Measurements from ENCODE around the gene ZMYM4.
"Not testable (repeated sequence)": the region's sequence is repeated elsewhere in the genome, so short reads cannot be mapped to it uniquely, and the experiment has no call there.

ZMYM4 gene

DNA sequence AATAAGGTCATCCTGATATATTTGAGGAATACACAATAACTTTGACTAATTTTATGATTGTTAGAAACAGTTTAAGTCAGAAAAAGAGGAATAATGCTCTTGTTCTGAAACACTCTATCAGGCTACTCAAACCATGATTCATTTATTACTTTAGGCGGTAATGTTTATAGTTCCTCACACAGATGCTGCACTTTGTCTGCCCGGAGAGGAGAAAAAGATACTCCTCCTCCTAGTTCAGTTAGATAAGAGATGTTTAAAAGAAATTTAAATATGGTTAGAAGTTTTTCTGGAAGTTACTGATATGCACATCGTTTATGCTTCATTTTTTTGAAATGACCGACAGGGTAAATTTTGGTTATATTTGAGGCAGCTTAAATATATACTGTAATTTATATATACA lies 103.0 kb downstream of the ZMYM4 start:
- no peak for DNase-seq (ENCODE audit: low read depth)
- no peak overlapping the region for H3K4me3 ChIP-seq (ENCODE audit: low read depth, low read length)
- TF ChIP-seq, protein P1, sequence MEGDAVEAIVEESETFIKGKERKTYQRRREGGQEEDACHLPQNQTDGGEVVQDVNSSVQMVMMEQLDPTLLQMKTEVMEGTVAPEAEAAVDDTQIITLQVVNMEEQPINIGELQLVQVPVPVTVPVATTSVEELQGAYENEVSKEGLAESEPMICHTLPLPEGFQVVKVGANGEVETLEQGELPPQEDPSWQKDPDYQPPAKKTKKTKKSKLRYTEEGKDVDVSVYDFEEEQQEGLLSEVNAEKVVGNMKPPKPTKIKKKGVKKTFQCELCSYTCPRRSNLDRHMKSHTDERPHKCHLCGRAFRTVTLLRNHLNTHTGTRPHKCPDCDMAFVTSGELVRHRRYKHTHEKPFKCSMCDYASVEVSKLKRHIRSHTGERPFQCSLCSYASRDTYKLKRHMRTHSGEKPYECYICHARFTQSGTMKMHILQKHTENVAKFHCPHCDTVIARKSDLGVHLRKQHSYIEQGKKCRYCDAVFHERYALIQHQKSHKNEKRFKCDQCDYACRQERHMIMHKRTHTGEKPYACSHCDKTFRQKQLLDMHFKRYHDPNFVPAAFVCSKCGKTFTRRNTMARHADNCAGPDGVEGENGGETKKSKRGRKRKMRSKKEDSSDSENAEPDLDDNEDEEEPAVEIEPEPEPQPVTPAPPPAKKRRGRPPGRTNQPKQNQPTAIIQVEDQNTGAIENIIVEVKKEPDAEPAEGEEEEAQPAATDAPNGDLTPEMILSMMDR (IDR thresholded peaks at IDR 0.05; ENCODE audit: low read depth, low read length, missing control alignments), result no peak

DNA sequence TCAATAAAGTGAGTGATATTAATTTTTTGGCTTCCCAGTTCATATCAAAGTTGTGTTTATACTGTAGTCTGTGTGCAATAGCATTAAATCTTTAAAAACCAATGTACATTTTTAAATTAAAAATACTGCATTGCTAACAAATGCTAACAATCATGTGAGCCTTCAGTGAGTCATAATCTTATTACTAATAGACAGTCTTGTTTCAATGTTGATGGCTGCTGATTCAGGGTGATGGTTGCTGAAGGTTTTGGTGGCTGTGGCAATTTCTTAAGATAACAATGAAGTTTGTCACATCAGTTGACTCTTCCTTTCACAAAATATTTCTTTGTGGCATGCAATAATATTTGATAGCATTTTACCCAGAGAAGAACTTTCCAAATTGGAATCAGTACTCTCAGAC lies 109.0 kb downstream of the ZMYM4 start:
- no peak for DNase-seq (ENCODE audit: low read depth)
- TF ChIP-seq, protein P1 (IDR thresholded peaks at IDR 0.05; ENCODE audit: low read depth, low read length, missing control alignments), result no peak
- no peak overlapping the region for H3K4me3 ChIP-seq (ENCODE audit: low read depth, low read length)

DNA sequence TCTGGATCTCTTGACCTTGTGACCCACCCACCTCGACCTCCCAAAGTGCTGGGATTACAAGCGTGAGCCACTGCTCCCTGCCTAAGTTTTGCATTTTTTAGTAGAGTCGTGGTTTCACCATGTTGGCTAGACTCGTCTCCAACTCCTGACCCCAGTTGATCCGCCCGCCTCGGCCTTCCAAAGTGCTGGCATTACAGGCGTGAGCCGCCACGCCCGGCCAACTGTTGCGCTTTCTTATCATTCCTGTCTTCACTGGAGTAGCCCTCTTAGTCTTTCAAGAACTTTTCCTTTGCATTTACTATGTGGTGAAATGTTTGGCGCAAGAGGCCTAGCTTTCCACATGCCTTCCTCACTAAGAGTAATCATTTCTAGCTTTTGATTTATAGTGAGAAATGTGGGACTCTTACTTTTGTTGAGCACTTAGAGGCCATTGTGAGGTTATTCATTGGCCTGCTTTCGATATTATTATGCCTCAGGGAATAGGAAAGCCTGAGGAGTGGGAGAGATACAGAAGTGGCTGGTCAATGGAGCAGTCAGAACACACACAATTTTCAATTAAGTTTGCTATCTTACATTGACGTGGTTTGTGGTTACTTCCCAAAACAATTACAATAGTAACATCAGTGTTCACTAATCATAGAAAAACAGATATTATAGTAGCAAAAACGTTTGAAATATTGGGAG lies 111.0 kb downstream of the ZMYM4 start:
- H3K4me3 ChIP-seq (ENCODE audit: low read depth, low read length), result no peak overlapping the region
- TF ChIP-seq, protein P1 (IDR thresholded peaks at IDR 0.05; ENCODE audit: low read depth, low read length, missing control alignments), result no peak
- DNase-seq (ENCODE audit: low read depth), result no peak

DNA sequence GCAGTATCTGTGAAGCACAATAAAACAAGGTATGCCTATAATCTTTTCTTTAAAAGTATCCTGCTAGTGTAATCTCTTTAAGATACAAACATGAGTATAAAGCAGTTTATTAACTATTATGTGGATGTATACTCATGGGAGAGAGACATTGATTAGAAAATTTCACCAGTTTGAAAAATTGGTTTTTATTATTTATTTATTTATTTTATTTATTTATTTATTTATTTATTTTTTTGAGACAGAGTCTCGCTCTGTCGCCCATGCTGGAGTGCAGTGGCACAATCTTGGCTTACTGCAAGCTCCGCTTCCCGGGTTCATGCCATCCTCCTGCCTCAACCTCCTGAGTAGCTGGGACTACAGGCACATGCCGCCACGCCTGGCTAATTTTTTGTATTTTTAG lies 111.6 kb downstream of the ZMYM4 start:
- not testable (repeated sequence) for H3K4me3 ChIP-seq (ENCODE audit: low read depth, low read length); DNase-seq (ENCODE audit: low read depth)

DNA sequence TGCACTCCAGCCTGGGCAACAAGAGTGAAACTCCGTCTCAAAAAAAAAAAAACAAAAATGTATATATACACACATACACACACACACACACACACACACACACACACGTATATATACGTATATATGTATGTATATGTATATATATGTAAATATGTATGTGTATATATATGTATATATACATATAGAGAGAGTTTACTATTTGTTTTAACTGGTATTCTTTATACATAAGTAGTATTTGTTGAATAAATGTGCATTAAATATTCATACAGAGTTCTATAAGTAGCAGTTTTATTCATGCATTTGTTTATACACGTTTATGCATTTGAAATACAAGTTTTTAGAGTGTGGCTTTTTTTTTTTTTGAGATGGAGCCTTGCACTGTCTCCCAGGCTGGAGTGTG lies 113.6 kb downstream of the ZMYM4 start:
- H3K4me3 ChIP-seq (ENCODE audit: low read depth, low read length), result no peak overlapping the region
- TF ChIP-seq, protein P1 (IDR thresholded peaks at IDR 0.05; ENCODE audit: low read depth, low read length, missing control alignments), result no peak
- no peak for DNase-seq (ENCODE audit: low read depth)

DNA sequence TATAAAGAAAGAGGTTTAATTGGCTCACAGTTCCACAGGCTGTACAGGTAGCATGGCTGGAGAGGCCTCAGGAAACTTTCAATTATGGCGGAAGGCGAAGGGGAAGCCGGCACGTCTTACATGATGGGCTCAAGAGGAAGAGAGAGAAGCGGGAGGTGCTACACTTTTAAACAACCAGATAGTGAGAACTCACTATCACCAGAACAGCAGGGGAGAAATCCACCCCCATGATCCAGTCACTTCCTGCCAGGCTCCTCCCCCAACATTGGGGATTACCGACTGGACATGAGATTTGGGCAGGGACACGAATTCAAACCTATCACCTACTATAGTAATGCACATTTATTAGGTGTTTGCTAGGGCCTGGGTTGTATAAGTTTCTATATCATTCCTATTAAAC lies 117.8 kb downstream of the ZMYM4 start:
- H3K4me3 ChIP-seq (ENCODE audit: low read depth, low read length), result no peak overlapping the region
- TF ChIP-seq, protein P1 (IDR thresholded peaks at IDR 0.05; ENCODE audit: low read depth, low read length, missing control alignments), result no peak
- DNase-seq (ENCODE audit: low read depth), result no peak

DNA sequence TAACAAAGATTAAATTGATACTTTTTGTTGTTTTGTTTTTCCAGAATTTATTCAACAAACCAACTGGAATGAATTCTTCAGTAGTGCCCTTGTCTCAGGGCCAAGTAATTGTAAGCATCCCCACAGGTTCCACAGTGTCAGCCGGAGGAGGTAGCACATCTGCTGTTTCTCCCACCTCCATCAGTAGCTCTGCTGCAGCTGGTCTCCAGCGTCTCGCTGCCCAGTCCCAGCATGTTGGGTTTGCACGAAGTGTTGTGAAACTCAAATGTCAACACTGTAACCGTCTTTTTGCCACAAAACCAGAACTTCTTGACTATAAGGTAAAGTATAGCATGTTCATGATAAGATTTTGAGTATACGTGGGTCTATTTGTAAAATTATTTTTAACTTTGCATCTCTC lies 118.5 kb downstream of the ZMYM4 start:
- H3K4me3 ChIP-seq (ENCODE audit: low read depth, low read length), result no peak overlapping the region
- DNase-seq (ENCODE audit: low read depth), result no peak
- TF ChIP-seq, protein P1 (IDR thresholded peaks at IDR 0.05; ENCODE audit: low read depth, low read length, missing control alignments), result no peak
